ENCODE measurements around the gene SOCS1. TPM values are rescaled to one million over a fixed set of nuclear protein-coding genes. Genes with fewer than 3 reads are reported as not detected.
A peak's percentile ranks its signal among the peaks of the same experiment; 100 is the strongest.

Gene SOCS1
- total and polyA plus RNA-seq, 9 of the 15 experiments (the other 6 are each of a cell fraction or from before 2014, with no cell fraction given), result 0.04 to 7.5 (median 2.3) TPM

- WGBS (ENCODE audit: insufficient coverage, low coverage, missing lambda C conversion rate), result 52% methylated on average over 3 of the region's 3 CpGs
- FAIRE-seq, result no peak
- Histone ChIP-seq H3K9ac (ENCODE audit: insufficient read depth in 1 of 2, low read depth in 2 of 2, low read length in 2 of 2) (no peak overlapping the region), H3K36me3 (ENCODE audit: control insufficient read depth, insufficient read depth, low read length) (no peaks in the 10 kb centered on the region; the same call in 2 of the 3 replicates), H3K27me3 (ENCODE audit: control insufficient read depth in 2 of 2, insufficient read depth in 2 of 2, low read length in 2 of 2) (no peaks in the 10 kb centered on the region; a peak in 1 of 5 replicates), H4K20me1 (replicated peaks; ENCODE audit: control insufficient read depth, insufficient read depth, low read length) (no peaks in the 10 kb centered on the region), H3K4me3 (no peak overlapping the region), H3K9me1 (ENCODE audit: control insufficient read depth, insufficient read depth, low read length) (no peaks in the 10 kb centered on the region), H3K79me2 (ENCODE audit: control insufficient read depth, insufficient read depth, low read length) (no peaks in the 10 kb centered on the region), H3K4me2 (ENCODE audit: insufficient read depth, low read length) (no peak overlapping the region), H3K9me3 (replicated peaks; ENCODE audit: control insufficient read depth, insufficient read depth, low read depth, low read length) (peaks cover 22% of the 10 kb centered on the region), H3K4me1 (replicated peaks in 1 of 2; ENCODE audit: control insufficient read depth in 2 of 2, insufficient read depth in 2 of 2, low read length in 2 of 2) (peaks cover 0 to 7% of the 10 kb centered on the region in 2 experiments; a peak in 2 of 5 replicates), H3K27ac (ENCODE audit: extremely low read depth, low read depth, low read length) (no peak overlapping the region), H2AFZ (ENCODE audit: low read depth, low read length) (no peak overlapping the region)
- in situ Hi-C loops (cut with MboI), result no loop called here
- POLR2A ChIA-PET, result interaction anchor here (0.6 to 1.3 kb wide), 3 partner anchors 12 to 29 kb away, joined by 3 to 4 read pairs (median 3); no protein-coding TSS in a partner anchor
- ATAC-seq, result no peak
- CTCF ChIA-PET (ENCODE audit: low intra/inter-chr PET ratio), result no interaction called here
- intact Hi-C loops (cut with micrococcal nuclease), result no loop called here
- no peak for DNase-seq (ENCODE audit: extremely low read depth in 1 of 4, low spot score in 3 of 4)
- BruUV-seq (replicated peaks), result no TSS peak
- peak in 1 of 3 experiments; percentile 75 for TF ChIP-seq YY1 (IDR thresholded peaks at IDR 0.05; ENCODE audit: borderline replicate concordance in 1 of 3, control insufficient read depth in 1 of 3, extremely low read depth in 1 of 3, insufficient read depth in 3 of 3, insufficient read length in 1 of 3, insufficient replicate concordance in 2 of 3, low read depth in 1 of 3, low read length in 2 of 3)
- no peak for TF ChIP-seq ZBTB5 (IDR thresholded peaks at IDR 0.05)
- TF ChIP-seq HCFC1 (IDR thresholded peaks at IDR 0.05; ENCODE audit: low read depth, low read length), result no peak
- no peak for TF ChIP-seq PHB2 (IDR thresholded peaks at IDR 0.05; ENCODE audit: low read depth)
- TF ChIP-seq PKNOX1 (IDR thresholded peaks at IDR 0.05), result 0 out of 2 replicates have a peak, but pooled peaks have one; percentile 21
- no peak for TF ChIP-seq CXXC5 (CRISPR knock-in tag; IDR thresholded peaks at IDR 0.05)
- no peak for TF ChIP-seq GTF3C2 (IDR thresholded peaks at IDR 0.05; ENCODE audit: borderline replicate concordance, extremely low read depth, insufficient read length)
- peak; percentile 21 for TF ChIP-seq MEIS2 (IDR thresholded peaks at IDR 0.05; ENCODE audit: partially characterized antibody)
- no peak for TF ChIP-seq ZKSCAN3 (CRISPR knock-in tag; IDR thresholded peaks at IDR 0.05)
- peak in 1 of 2 experiments; percentile 20; a peak in 1 of 4 replicates for TF ChIP-seq KDM1A (IDR thresholded peaks at IDR 0.05)
- peak; percentile 50 for TF ChIP-seq RBM25 (IDR thresholded peaks at IDR 0.05; ENCODE audit: low read depth, low read length, severe bottlenecking)
- TF ChIP-seq ATF1 (CRISPR knock-in tag; IDR thresholded peaks at IDR 0.05), result no peak
- no peak for TF ChIP-seq ATF1 (tag; IDR thresholded peaks at IDR 0.05)
- peak; percentile 77 for TF ChIP-seq BCOR (IDR thresholded peaks at IDR 0.05)
- TF ChIP-seq SAP30 (IDR thresholded peaks at IDR 0.05; ENCODE audit: borderline replicate concordance, insufficient read depth, low read depth, low read length, poor library complexity, severe bottlenecking), result no peak
Measured at GRCh38 chr16:11217651-11218603, 38.1 kb downstream of the SOCS1 start.

Measured in K562 (cell line).